Measurements from ENCODE around the gene LIX1L. TPM values are rescaled to one million over a fixed set of nuclear protein-coding genes. Genes with fewer than 3 reads are reported as not detected.
A peak's percentile ranks its signal among the peaks of the same experiment; 100 is the strongest.

LIX1L gene
- total RNA-seq, 4 donors from 2014 or later: 37.1 to 108 (median 75.4) TPM

- TF ChIP-seq, protein P1, sequence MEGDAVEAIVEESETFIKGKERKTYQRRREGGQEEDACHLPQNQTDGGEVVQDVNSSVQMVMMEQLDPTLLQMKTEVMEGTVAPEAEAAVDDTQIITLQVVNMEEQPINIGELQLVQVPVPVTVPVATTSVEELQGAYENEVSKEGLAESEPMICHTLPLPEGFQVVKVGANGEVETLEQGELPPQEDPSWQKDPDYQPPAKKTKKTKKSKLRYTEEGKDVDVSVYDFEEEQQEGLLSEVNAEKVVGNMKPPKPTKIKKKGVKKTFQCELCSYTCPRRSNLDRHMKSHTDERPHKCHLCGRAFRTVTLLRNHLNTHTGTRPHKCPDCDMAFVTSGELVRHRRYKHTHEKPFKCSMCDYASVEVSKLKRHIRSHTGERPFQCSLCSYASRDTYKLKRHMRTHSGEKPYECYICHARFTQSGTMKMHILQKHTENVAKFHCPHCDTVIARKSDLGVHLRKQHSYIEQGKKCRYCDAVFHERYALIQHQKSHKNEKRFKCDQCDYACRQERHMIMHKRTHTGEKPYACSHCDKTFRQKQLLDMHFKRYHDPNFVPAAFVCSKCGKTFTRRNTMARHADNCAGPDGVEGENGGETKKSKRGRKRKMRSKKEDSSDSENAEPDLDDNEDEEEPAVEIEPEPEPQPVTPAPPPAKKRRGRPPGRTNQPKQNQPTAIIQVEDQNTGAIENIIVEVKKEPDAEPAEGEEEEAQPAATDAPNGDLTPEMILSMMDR (IDR thresholded peaks at IDR 0.05 in 4 of 5, conservative IDR thresholded peaks at IDR 0.05 in 1 of 5): peak in 4 of 5 experiments; percentile 29 to 42 (median 31)
- peak in 1 of 2 donors; percentile 91 for TF ChIP-seq POLR2A (IDR thresholded peaks at IDR 0.05)
- intact Hi-C loops (cut with DNase I; ENCODE audit: low total_unique reads) (loop anchor here (1.0 to 2.0 kb wide), 3 partner anchors 14 to 28 kb away; partner anchors contain the start of genes ANKRD34A and POLR3GL), in situ Hi-C loops (cut with MboI; ENCODE audit: low sequenced_read_pairs in 4 of 4) (loop anchor here (5.0 kb wide), 1 partner anchor 33 kb away; no protein-coding TSS in a partner anchor)
- DNase-seq (peak; percentile 98 to 99), ATAC-seq (peak; percentile 75 to 76)
- Histone ChIP-seq H3K4me3 (peak overlapping the region; percentile 36 to 47 (median 38)), H3K36me3 (no peaks in the 10 kb centered on the region), H3K27ac (peak overlapping the region; percentile 95 to 99 (median 98)), H3K9me3 (no peaks in the 10 kb centered on the region), H3K27me3 (no peaks in the 10 kb centered on the region), H3K4me1 (peaks cover 61 to 62% of the 10 kb centered on the region in 2 donors)
These were observed 21.3 kb upstream of the LIX1L start for GRCh38 chr1:145978854-145979745.

- Histone ChIP-seq H3K4me1 (peaks cover 55% of the 10 kb centered on the region in 2 donors), H3K4me3 (peak overlapping the region; percentile 27 to 47 (median 35)), H3K9me3 (no peaks in the 10 kb centered on the region), H3K27ac (peak overlapping the region; percentile 95 to 99 (median 98)), H3K36me3 (no peaks in the 10 kb centered on the region), H3K27me3 (no peaks in the 10 kb centered on the region)
- in situ Hi-C loops (cut with MboI; ENCODE audit: low sequenced_read_pairs in 4 of 4) (loop anchor here (5.0 kb wide), 1 partner anchor 34 kb away; no protein-coding TSS in a partner anchor), intact Hi-C loops (cut with DNase I; ENCODE audit: low total_unique reads) (loop anchor here (2.0 kb wide), 1 partner anchor 14 kb away; the partner anchor contains the start of genes ANKRD34A and POLR3GL)
- TF ChIP-seq, protein P1 (IDR thresholded peaks at IDR 0.05 in 4 of 5, conservative IDR thresholded peaks at IDR 0.05 in 1 of 5): no peak
- ATAC-seq (no peak), DNase-seq (no peak)
These were observed 20.6 kb upstream of the LIX1L start for GRCh38 chr1:145978471-145978853.

GRCh38 chr1:145977486-145978470 is 20.0 kb upstream of the LIX1L start:
- Histone ChIP-seq H3K36me3 (no peaks in the 10 kb centered on the region), H3K27me3 (no peaks in the 10 kb centered on the region), H3K27ac (peak overlapping the region; percentile 95 to 99 (median 98)), H3K4me1 (peaks cover 49 to 50% of the 10 kb centered on the region in 2 donors), H3K9me3 (no peaks in the 10 kb centered on the region), H3K4me3 (peak overlapping the region; percentile 19 to 47 (median 35))
- ATAC-seq: peak; percentile 33 to 36
- in situ Hi-C loops (cut with MboI; ENCODE audit: low sequenced_read_pairs in 4 of 4) (loop anchor here (5.0 kb wide), 1 partner anchor 35 kb away; no protein-coding TSS in a partner anchor), intact Hi-C loops (cut with DNase I; ENCODE audit: low total_unique reads) (loop anchor here (1.0 to 2.0 kb wide), 2 partner anchors 13 to 36 kb away; partner anchors contain the start of genes ANKRD34A and POLR3GL)
- TF ChIP-seq POLR2A (IDR thresholded peaks at IDR 0.05): no peak
- TF ChIP-seq, protein P1 (IDR thresholded peaks at IDR 0.05 in 4 of 5, conservative IDR thresholded peaks at IDR 0.05 in 1 of 5): peak; percentile 84 to 95 (median 92)
- peak; percentile 78 to 85 for DNase-seq

- DNase-seq (no peak), ATAC-seq (no peak)
- in situ Hi-C loops (cut with MboI; ENCODE audit: low sequenced_read_pairs in 4 of 4) (loop anchor here (5.0 kb wide), 1 partner anchor 35 kb away; no protein-coding TSS in a partner anchor), intact Hi-C loops (cut with DNase I; ENCODE audit: low total_unique reads) (loop anchor here (1.0 kb wide), 1 partner anchor 36 kb away; no protein-coding TSS in a partner anchor)
- no peak for TF ChIP-seq POLR2A (IDR thresholded peaks at IDR 0.05)
- TF ChIP-seq, protein P1 (IDR thresholded peaks at IDR 0.05 in 4 of 5, conservative IDR thresholded peaks at IDR 0.05 in 1 of 5): no peak
- no peaks in the 10 kb centered on the region for H3K36me3 ChIP-seq
- no peaks in the 10 kb centered on the region for H3K27me3 ChIP-seq
- no peak overlapping the region for H3K4me3 ChIP-seq
- no peaks in the 10 kb centered on the region for H3K9me3 ChIP-seq
- H3K27ac ChIP-seq: peak overlapping the region; percentile 95 to 99 (median 98)
- peaks cover 42% of the 10 kb centered on the region in 2 donors for H3K4me1 ChIP-seq
These were observed 19.2 kb upstream of the LIX1L start for GRCh38 chr1:145977016-145977415.
